Hippocampal formation (tissue), 2 donors: ENCODE data around the gene MSH5.
"Not testable (repeated sequence)": the region's sequence is repeated elsewhere in the genome, so short reads cannot be mapped to it uniquely, and the experiment has no call there.

ENCODE experiments used
- DNase-seq, 2 donors: peaks; one replicate each; lab custom pipeline; 2025; lab: John Stamatoyannopoulos, UW

MSH5 gene

DNA sequence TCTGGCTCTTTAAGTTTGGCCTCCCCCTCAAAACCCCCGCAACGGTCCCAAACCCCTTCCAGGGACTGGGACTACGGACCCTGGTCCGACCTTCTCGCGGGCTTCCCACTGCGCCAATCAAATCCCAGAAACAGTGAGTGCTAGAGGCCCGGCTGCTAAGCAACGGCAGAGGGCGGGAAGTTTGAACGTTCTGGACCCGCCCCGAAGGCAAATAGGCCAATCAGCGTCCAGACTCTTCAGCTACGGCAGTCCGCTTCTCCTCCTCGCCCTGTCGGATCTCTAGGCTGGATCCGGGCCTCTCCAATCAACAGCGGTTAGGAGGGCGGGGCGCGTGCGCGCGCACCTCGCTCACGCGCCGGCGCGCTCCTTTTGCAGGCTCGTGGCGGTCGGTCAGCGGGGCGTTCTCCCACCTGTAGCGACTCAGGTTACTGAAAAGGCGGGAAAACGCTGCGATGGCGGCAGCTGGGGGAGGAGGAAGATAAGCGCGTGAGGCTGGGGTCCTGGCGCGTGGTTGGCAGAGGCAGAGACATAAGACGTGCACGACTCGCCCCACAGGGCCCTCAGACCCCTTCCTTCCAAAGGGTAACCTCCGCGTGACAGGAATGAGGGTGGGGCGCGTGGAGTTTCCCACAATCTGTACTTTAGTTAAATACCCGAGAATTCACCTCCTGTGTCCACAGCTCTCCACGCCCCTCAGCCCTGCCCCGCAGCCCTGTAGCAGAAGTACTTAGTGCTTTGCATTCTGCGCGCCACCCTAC is at the start of gene MSH5:
Gene MSH5 (plus strand): TSS at position 367 of the 758 bp plus-strand sequence. CDS start 462 bp downstream, outside the sequence.
- DNase-seq, result peak; percentile 95 to 97

DNA sequence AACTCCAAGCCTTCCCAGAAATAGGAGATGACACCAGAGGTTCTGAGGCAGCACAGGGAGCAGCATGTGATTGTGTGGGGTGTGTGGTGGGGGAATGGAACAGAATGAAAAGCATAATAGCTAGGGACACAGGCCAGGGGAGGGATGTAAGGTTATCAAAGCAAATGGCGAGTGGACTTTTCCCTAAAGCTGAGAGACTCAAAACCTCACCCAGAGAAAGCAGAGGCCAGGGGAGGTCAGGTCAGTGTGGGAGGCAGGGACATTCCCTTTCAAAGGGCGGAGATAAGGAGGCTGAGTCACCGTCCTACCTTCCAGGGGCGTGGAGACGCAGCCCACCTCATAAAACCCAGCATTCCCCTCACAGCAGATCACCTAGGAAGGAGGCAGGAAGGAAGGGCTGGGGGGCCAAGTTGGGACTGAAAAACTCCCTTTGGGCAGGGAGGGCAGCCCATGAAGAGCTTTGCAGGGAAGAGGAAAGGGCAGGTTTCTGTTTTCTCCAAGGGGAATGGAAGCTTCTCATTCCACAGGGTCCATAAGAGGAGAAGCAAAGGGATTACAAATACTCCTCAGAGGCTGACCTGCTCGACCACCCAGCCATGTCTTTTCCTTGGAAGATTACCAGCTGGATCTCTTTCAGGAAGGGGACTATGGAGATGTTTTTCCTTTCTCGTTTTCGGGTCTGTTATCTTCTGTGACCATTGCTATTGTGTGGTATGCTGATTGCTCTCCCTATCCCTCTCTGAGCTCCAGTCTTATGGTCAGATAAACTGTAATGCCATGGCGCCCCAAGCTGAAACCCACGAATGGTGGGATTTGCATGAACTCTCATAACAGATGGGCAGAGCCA is 49.4 kb upstream of the MSH5 start:
- DNase-seq, result no peak

DNA sequence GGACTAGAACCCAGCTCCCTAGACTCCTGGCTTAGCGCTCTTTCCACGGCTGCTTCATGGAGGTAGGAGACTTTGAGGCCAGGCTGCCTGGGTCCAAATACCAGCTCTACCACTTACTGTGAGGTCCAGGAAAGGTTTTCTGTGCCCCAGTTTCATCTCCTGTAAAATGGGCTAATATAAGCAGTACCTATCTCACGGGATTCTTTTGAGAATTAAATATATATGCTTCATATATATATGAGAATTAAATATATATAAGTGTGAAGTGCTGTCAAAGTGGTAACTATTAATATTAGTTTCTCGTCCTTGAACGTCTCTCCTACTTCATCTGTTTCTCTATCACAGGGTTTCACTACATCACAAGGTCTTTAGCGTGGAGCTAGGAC is 48.7 kb upstream of the MSH5 start:
- no peak for DNase-seq

DNA sequence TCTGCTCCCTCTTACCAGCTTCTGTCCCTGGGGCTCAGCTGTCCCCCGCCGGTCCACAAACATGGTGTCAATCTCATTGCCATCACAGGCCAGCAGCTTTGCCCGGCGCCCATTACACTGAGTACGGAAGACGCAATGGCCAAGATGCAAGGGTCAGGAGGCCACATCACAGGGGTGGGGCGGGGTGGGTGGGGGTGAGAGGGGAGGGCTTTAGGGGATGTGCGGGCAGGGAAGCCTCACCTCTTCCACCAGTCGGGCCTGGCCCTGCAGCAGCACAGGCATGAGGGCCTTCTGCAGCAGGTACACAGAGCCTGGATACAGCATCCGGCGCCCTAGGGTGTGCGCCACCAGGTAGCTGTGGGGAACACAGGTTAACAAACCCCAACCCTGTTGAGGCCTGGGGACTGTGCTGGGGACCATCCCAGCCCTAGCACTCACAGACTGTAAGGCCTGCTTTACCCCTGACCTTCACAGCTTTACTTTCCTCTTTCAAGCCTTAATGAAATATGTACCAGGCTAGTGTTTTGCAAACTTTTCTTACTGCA is 48.2 kb upstream of the MSH5 start:
- DNase-seq, result no peak

DNA sequence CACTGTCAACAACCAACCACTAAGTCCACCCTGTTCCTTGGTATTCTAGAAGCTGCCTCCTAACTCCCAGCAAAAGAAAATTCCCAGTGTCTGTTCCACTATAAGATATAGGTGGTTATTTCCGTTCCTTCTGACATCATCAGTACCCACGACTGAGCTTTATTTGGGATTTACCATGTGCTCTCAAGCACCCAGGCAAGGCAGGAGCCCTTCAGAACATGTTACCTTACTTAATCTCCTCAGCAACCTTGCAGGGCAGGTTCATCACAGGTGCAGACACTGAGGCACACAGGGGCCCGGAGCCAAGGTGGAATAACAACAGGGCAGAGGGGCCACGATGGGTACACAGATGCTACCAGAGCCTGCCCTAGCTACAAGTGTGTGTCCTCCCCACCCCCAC is 47.5 kb upstream of the MSH5 start:
- no peak for DNase-seq

DNA sequence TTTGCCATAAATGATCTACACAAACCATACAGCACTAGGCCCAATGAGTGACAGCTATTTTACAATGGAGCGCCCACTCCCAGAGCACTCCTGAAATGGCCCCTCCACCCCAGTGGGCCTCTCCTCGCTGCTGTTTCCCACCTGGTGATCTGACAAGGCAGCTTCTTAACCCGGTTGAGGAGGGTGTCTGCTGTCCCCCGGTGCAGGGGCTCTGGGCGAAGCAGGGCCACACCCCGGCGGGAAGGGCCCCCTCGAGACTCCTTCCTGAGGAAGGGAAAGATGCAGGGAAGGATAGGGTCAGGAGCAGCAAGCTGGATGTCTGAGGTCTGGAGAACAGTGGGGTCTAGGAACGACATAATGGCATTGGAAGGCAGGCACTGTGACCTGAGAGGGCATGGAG is 46.9 kb upstream of the MSH5 start:
- no peak for DNase-seq

DNA sequence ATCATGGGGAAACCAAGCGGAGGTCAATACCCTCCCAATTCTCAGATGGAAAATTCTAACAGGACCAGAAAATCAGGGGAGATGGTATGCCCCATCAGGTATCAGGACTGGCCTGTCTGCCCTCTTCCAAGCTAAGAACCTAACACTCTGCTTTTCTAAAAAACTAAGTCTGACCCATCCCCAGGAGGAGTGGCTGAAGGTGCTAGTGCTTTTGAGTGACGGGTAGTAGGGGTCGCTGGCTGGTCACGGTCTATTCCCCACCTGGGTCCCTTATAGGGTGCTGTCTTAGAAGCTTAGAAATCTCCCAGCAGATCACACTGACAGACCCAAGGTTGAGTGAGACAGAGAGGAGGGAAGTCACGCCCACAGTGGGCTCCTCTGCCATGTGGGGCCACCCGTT is 46.3 kb upstream of the MSH5 start:
- DNase-seq, result no peak

DNA sequence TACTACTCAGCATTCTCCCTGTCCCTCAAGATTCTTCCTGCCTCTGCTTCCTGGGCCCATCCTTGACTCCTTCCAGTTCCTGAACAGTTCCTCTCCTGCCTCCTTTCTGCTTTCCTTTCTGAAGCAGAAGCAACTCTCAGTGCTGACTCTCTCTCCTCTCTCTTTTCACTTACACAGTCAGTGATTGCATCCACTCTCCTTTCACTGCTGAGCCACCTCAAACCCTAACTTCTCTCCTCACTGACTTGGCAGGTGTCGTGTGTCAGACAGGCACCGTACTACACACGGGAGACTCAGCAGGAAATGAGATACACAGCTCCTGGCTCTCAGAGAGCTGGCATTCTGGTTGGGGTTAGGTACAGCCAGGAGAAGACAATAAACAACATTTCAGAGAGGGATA is 42.2 kb upstream of the MSH5 start:
- DNase-seq, result no peak

DNA sequence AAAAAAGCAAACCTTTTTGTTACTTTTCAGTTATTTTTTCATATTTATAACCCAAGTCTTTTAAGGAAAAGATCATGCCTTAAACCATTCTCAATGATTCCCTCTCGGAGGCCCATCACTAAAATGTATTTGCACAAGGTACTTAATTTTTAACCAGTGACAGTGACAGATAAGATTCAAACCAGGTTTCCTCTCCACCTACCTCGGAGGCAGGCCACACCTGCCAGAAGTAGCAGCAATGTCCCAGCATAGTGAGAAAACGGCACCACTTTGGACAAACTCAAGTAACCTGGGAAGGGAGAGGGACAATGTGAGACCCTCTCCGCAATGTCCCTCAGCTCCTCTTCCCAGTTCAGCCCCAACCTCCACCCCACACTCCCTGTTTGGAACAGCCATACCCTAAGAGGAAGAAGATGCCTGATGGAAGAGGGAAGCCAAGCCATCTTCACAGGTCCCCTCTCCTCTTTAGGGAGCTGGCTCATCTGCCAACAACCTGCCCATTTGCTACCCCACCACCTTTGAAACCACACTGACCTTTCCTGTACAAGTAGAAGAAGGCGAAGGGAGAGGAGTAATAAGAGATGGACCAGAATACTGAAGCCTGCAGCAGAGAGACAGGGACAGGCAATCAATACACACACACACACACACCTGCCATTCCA is 38.9 kb upstream of the MSH5 start:
- no peak for DNase-seq

DNA sequence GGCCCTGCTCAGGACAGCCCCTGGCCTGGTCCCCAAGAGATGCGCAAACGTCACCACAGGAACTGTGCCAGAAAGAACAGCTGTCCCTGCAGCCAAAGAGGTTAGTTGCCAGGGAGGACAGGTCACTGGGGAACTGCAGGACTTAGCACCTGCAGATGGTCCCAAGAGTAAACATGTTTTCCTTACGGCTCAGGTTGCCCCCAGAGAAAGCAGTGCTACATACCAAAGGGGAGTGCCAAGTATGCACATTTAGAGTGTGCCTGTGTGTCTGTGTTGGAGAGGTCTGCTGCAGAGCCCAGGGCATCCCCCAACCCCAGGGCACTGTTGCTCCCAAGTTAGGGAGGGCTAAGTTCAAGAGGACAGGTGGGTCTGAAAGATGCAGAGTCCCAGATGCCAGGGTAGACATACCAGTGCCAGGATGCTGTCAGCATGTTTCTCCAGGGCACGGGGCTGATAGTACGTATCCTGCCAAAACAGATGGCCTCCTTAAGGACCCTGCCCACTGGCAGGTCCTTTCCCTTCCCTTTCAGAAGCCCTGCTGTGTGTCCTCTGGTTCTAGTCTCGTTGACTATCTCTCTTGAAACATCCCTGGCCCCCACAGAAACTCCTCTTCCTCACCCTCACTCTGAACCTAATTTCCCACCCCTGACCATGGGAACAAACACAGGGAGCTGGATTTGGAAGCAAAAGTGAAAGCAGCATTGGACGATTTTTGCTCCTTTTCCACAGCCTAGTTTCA is 38.0 kb upstream of the MSH5 start:
- DNase-seq, result no peak

DNA sequence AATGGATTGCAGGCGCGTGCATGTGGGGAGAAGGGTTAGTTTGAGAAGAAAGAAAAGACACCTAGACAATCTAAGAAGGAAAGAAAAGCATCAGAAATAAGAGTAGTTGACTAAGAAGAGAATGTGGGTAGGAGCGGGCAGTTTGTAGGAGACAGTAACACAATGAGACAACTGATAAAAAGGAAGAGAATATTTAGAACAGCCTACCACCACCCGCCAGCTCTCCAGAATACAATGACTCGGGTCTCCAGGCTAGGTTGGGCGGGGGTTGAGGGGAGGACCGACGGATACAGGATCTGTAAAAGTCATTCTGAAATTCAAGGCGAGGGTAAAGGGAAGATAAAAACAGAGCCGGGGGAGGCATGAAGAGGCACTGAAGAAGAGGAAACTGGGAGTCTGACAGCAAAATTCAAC is 37.4 kb upstream of the MSH5 start:
- DNase-seq, result no peak

DNA sequence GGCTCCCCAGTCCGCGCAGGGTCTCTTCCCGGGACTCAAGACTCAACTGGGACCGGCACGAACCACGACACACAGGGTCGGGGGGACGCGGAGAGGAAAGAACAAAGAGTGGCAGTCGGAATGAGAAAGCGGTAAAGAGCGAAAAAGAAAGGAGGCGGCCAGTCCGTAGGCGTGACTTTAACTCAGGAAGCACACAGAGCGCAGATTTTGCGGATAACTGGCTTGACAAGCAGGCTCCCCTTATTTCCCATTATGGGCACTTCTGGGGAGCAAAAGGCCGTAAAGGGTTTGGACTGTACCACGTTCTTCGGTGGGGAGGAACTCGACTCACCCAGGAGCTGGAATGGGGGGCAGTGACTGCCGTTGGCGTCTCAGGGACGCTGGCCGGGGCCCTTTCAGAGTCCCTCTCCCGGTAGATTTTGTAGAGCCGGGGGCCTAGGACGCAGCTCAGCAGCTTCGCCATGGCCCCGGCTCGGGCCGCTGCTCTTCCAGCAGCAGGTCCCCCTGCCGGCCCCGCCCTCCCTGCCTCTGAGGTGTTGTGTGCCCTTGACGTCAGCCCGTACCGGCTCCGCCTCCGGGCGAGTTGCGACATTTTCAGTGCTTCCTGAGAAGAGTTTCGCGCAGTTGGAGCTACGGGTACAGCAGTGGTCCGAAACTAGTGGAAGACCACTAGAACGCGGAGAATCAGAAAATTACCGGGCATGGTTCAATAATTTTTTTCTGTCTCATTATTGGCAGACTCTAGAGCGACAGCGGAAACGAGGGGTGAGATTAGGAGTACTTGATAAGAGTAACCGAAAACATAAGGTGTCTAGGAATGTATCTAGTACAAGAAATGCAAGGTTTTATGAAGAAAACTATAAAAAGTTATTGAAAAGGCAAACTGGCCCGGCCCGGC is 36.7 kb upstream of the MSH5 start, which contains the start of gene ABHD16A:
Gene ABHD16A (minus strand): TSS at position 506 of the 898 bp plus-strand sequence. CDS start 43 bp downstream, at position 463.
- DNase-seq, result peak; percentile 94 to 97

DNA sequence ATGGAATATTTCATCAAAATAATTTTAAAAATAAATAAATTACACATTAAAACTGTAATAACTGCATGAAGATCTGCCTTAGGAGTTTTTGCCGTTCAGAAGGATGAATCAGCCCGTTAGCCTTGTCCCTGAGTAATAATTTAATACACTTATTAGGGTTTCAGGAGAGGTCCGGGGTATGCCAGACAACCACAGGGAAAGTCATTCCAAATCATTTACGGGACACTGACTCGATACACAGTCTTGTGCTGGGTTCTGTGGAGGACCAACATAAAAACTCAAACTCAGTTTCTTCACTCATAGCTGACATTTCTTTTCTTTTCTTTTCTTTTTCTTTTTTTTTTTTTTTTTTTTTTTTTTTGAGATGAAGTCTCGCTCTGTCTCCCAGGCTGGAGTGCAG is 33.9 kb upstream of the MSH5 start:
- DNase-seq, result no peak

DNA sequence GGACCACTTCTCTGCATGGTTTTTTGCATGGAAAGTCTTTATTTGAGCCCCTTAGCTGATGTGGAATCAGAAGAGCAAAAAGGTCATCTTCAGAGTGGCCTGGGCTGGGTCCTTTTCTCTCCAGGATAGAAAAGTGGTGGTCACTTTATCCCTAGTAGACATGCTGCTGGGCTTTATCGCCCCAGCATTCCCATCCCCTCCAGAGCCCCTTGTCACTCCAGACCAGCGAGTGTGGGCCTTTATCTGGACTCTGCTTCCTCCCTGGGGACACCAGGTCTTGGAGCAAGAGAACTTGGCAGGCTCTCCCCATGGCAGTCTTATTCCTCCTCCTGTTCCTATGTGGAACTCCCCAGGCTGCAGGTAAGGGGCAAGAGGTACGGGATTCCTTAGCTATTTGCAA is 33.2 kb upstream of the MSH5 start, which contains the start of gene LY6G6F:
Gene LY6G6F (plus strand): TSS at position 268 of the 400 bp plus-strand sequence. CDS start 41 bp downstream, at position 309.
- no peak for DNase-seq

DNA sequence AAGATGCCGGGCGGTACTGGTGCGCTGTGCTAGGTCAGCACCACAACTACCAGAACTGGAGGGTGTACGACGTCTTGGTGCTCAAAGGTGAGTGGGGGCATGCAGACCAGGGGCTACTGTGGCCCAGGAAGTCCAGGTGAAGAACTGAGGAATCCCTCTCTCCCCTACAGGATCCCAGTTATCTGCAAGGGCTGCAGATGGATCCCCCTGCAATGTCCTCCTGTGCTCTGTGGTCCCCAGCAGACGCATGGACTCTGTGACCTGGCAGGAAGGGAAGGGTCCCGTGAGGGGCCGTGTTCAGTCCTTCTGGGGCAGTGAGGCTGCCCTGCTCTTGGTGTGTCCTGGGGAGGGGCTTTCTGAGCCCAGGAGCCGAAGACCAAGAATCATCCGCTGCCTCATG is 32.1 kb upstream of the MSH5 start:
- DNase-seq, result no peak

DNA sequence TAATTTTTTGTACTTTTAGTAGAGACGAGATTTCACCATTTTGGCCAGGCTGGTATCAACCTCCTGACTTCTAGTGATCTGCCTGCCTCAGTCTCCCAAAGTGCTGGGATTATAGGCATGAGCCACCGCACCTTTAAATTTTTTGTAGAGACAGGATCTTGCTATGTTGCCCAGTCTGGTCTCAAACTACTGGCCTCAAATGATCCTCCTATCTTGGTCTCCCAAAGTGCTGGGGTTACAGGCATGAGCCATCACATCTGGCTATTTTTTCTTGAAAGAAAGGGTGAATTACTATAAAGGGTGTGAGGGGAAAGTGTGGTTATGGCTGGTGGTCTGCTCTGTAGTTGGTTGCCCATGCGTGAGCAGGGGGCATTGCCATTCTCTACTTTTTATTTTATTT is 31.6 kb upstream of the MSH5 start:
- no peak for DNase-seq

DNA sequence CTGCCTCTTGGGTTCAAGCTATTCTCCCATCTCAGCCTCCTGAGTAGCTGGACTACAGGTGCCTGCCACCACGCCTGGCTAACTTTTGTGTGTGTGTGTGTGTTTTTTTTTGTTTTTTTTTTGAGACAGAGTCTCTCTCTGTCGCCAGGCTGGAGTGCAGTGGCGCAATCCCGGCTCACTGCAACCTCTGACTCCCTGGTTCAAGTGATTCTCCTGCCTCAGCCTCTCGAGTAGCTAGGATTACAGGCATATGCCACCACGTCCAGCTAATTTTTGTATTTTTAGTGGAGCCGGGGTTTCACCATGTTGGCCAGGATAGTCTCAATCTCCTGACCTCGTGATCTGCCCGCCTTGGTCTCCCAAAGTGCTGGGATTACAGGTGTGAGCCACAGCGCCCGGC is 30.6 kb upstream of the MSH5 start:
- DNase-seq, result not testable (repeated sequence)

DNA sequence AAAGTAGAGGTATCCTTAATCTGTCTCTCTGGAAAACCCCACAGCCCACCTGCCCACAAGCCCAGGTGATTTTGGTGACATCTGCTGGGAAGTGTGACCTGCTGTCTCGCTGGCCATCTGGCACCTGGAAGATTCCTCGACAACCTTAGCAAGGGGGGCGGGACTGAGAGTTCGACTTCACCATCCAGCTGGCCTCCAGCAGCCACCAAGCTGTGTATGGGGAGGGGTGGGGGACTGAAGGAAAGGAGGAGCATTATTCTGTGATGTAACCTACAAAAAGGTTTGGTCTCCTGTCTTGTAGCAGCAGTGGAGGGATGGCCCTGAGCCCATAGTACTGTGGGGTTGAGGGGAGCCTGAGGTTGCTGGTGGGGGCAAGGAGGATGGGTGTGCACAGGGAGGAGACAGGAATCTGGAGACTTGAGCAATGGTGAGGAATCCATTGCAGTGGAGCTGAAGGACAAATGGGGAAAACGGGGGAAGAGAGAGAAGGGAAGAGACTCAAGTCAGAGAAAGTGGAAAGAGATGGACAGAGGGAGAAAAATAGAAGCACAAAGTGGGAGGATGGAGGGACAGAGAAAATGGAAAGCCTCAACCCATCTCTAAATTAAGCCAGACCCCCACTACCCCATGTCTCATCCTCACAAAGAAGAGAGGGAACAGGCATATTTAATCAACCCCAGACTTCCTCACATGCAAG is 29.1 kb upstream of the MSH5 start:
- no peak for DNase-seq

DNA sequence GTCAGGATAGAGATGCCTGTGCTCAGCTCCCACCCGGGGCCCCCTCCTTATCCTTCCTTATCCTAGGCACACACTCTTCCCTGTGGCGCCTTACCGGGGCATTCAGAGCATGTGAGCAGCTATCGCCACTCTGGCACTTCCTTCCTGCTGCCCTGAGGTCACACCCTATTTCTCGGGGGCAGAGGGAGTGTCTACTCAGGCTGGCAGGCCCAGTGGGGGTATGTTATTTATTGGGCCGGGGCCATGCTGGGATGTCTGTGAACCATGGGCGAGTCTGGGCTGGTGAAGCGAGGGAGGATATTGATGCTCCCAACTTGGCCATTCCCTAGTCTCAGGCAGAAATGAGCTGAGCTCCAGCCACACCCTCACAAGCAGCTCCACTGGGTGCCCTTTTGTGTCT is 28.6 kb upstream of the MSH5 start:
- no peak for DNase-seq

DNA sequence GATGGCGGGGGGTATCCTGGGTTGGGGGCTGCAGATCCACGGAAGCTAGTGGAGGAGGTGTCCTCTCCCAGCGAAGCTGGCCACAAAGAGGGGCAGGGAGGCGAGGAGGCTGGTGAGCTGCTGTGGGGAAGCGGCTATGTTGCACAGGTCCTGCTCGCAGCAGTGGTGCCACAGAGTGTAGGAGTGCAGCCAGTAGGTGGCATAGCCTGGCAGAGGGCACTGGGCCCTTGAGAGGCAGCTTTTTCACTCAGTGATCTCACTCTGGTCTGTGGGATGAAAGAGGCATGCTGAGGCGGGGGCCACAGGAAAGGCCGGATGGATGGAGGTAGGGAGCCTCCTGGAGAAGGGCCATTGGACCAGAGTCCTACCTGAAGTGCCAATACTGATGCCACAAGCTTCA is 27.5 kb upstream of the MSH5 start:
- no peak for DNase-seq
